Ovary (tissue), 9 donors: Measurements from ENCODE around the gene ZNF236. TPM values are rescaled to one million over a fixed set of nuclear protein-coding genes. Genes with fewer than 3 reads are reported as not detected.
A peak's percentile ranks its signal among the peaks of the same experiment; 100 is the strongest.

ENCODE experiments used
- DNase-seq, 5 donors: peaks; one replicate each; pipeline ENCODE4 v3.0.0-alpha.2; 2019 to 2020
- H3K27ac ChIP-seq, 2 donors: fragments of 200-600 bp; one replicate each; pipeline versions ENCODE4 v1.5.1 to v1.8.0; 2019 to 2022
- H3K27me3 ChIP-seq: fragments of 200-600 bp; one replicate; pipeline ENCODE4 v1.8.0; 2022
- H3K36me3 ChIP-seq: fragments of 200-600 bp; sonication (generic); one replicate; pipeline ENCODE4 v1.5.1; 2019
- H3K4me1 ChIP-seq: one replicate; pipeline ENCODE4 v1.8.1; 2013; ENCODE audit warnings: mild to moderate bottlenecking, moderate library complexity; ENCODE audit not compliant: insufficient read depth
- H3K4me3 ChIP-seq: fragments of 200-600 bp; sonication (generic); one replicate; pipeline ENCODE4 v1.5.1; 2017
- H3K9me3 ChIP-seq, 2 donors: fragments of 200-600 bp in 1 of 2; sonication (generic) in 1 of 2; one replicate each; pipeline versions ENCODE4 v1.5.1 to v1.8.1; 2013 to 2019; ENCODE audit warnings: mild to moderate bottlenecking in 1 of 2, moderate library complexity in 1 of 2
- EP300 ChIP-seq: sonication (generic); formaldehyde crosslinking; IDR thresholded peaks from one replicate; pipeline ENCODE4 v1.6.1; 2017; ENCODE audit warnings: antibody characterized with exemption
- POLR2A ChIP-seq: fragments of 450-650 bp; IDR thresholded peaks from one replicate; pipeline ENCODE4 v1.6.1; 2017; ENCODE audit warnings: antibody characterized with exemption, mild to moderate bottlenecking, moderate library complexity
- WGBS, 3 donors: extraction: QIAGEN DNeasy Blood & Tissue Kit in 1 of 3; methylation state at CpG; one replicate each; pipeline versions ENCODE4 v1.1.5 to v1.1.7; 2013 to 2017; 5-methylcytosine and 5-hydroxymethylcytosine counted together
- intact Hi-C, 4 donors: fragments of 100-400 bp; cut with DNase I; formaldehyde crosslinking; loops; one replicate each; pipeline versions ENCODE4 v1.11.0 to v1.15.1; 2022 to 2023
- polyA plus RNA-seq, 2 donors: library from polyadenylated mRNA; stranded (reverse); fragments of 200-250 nt in 1 of 2; fragments of 350-450 nt in 1 of 2; fragmentation: Illumina TruSeq in 1 of 2; extraction: RNeasy Lipid Tissue Mini Kit (QIAGEN cat#74804) in 1 of 2; gene quantifications; one replicate each; pipeline ENCODE4 v1.2.3, GENCODE V29; 2013 to 2014
- total RNA-seq, 7 donors: library from RNA; depleted of rRNA in 2 of 7; stranded (reverse); fragments of >200 nt in 2 of 7; fragmentation: NEBNext Ultra II Directional in 3 of 7; extraction: Animal tissue kit (Norgen Biotek cat#: 25700) in 3 of 7; gene quantifications; one replicate each; pipeline versions ENCODE4 v1.1.0 to v1.2.4, GENCODE V29; 2016 to 2023
- TF ChIP-seq, protein P1 (sequence below), 3 donors: fragments of 450-650 bp in 2 of 3; fragments of 200-600 bp in 1 of 3; IDR thresholded peaks; one replicate each; pipeline versions ENCODE4 v1.5.1 to v1.8.0; 2016 to 2022; ENCODE audit warnings: antibody characterized with exemption in 3 of 3, mild to moderate bottlenecking in 1 of 3
- donor health status: DM: no; HTN: no; CAD: no; lungs with moderate emphysema.
- donor health status: DM: no; HTN: no; CAD: no.
- donor health status: Bipolar disorder and iron deficiency.
- donor health status: DM: yes; HTN: yes; CAD: no.
- donor health status: DM: no; HTN: no; CAD: no.
- donor health status: DM: yes; HTN: yes; CAD: no.

The ZNF236 gene
- total and polyA plus RNA-seq, 9 donors = 3.9 to 30.3 (median 24.1) TPM

DNA sequence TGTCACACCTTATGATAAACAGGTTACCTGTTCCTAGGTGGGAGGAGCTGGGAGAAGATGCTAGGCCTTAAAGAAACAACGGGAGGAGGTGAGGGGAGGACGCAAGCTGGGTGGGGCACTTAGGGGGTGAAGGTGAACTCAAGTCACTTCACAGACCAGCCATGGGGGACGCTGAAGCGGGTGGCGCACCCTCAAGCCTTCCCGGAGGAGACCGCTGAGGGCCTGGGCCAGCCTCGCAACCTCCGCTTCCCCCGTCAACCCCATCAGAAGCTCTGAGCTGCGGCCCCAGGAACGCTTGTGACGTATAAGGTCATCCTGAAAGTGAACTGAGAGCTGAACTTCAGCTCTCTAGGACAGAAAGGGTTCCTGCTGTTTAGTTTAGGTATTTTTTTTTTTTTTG lies 176.7 kb downstream of the ZNF236 start:
- no peak overlapping the region for H3K27ac ChIP-seq
- 86 to 88% (median 88%) methylated on average over 13 of the region's 13 CpGs for WGBS, 3 donors
- TF ChIP-seq, protein P1, sequence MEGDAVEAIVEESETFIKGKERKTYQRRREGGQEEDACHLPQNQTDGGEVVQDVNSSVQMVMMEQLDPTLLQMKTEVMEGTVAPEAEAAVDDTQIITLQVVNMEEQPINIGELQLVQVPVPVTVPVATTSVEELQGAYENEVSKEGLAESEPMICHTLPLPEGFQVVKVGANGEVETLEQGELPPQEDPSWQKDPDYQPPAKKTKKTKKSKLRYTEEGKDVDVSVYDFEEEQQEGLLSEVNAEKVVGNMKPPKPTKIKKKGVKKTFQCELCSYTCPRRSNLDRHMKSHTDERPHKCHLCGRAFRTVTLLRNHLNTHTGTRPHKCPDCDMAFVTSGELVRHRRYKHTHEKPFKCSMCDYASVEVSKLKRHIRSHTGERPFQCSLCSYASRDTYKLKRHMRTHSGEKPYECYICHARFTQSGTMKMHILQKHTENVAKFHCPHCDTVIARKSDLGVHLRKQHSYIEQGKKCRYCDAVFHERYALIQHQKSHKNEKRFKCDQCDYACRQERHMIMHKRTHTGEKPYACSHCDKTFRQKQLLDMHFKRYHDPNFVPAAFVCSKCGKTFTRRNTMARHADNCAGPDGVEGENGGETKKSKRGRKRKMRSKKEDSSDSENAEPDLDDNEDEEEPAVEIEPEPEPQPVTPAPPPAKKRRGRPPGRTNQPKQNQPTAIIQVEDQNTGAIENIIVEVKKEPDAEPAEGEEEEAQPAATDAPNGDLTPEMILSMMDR (IDR thresholded peaks at IDR 0.05) = no peak
- no peak for TF ChIP-seq EP300
- TF ChIP-seq POLR2A = no peak
- no peaks in the 10 kb centered on the region for H3K36me3 ChIP-seq
- DNase-seq = peak in 1 of 5 donors; percentile 23
- H3K27me3 ChIP-seq = no peaks in the 10 kb centered on the region
- no peaks in the 10 kb centered on the region for H3K4me1 ChIP-seq
- intact Hi-C loops = loop anchor here in 1 of 4 donors (5.0 kb wide), 2 partner anchors 58 to 213 kb away; no protein-coding TSS in a partner anchor
- no peak overlapping the region for H3K4me3 ChIP-seq
- no peaks in the 10 kb centered on the region for H3K9me3 ChIP-seq

DNA sequence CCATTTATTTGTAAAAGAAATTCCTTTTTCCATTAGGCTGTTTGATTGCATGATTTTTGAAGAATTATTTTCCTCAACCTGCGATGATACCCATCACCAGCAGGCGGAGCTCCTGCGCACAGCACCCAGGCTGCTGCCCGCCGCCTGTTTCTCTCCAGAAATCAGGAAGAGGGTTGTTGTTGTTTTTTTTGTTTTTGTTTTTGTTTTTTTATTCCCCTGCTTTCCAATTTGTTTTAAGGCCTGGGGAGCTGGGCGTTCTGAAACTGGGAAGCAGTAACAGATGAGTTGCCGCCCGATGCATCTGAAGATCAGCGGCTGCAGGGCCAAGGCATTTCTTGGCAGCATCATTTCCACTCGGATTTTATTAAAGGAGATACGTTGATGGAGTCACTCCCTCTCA lies 178.2 kb downstream of the ZNF236 start:
- Histone ChIP-seq H3K27ac (no peak overlapping the region), H3K27me3 (no peaks in the 10 kb centered on the region), H3K4me3 (no peak overlapping the region), H3K4me1 (no peaks in the 10 kb centered on the region), H3K9me3 (no peaks in the 10 kb centered on the region), H3K36me3 (no peaks in the 10 kb centered on the region)
- WGBS, 3 donors = 2 to 4% (median 2%) methylated on average over 11 of the region's 11 CpGs
- intact Hi-C loops = loop anchor here in 3 of 4 donors (2.0 to 10.0 kb wide), 5 partner anchors 54 to 214 kb away; partner anchors contain the start of gene MBP (in 1 of the 3)
- no peak for TF ChIP-seq POLR2A
- TF ChIP-seq, protein P1 (IDR thresholded peaks at IDR 0.05) = peak; percentile 82 to 97 (median 88)
- TF ChIP-seq EP300 = no peak
- peak; percentile 34 to 74 (median 65) for DNase-seq

DNA sequence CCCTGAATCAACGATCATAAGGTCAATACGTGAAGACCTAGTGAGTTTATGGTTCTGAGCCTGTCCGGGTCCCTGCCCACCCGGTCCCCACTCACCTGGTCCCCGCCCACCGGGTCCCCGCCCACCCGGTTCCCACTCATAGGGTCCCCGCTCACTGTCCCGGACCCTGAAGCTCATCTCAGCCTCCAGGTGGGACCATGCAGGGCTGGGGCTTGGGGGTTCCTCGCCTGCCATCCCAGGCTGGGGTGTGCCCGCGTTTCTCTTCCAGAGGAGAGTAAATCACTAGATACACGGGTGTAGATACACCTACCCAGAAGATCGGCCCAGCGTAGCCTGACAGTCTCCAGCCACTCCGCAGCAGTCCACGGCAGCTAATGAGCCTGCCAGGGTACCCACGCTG lies 178.7 kb downstream of the ZNF236 start:
- H3K9me3 ChIP-seq = no peaks in the 10 kb centered on the region
- H3K27me3 ChIP-seq = no peaks in the 10 kb centered on the region
- H3K36me3 ChIP-seq = no peaks in the 10 kb centered on the region
- 74 to 80% (median 76%) methylated on average over 19 of the region's 19 CpGs for WGBS, 3 donors
- intact Hi-C loops = loop anchor here in 3 of 4 donors (2.0 to 10.0 kb wide), 5 partner anchors 54 to 214 kb away; partner anchors contain the start of gene MBP (in 1 of the 3)
- peak in 1 of 5 donors; percentile 36 for DNase-seq
- TF ChIP-seq, protein P1 (IDR thresholded peaks at IDR 0.05) = no peak
- TF ChIP-seq POLR2A = no peak
- H3K4me1 ChIP-seq = no peaks in the 10 kb centered on the region
- H3K27ac ChIP-seq = no peak overlapping the region
- no peak overlapping the region for H3K4me3 ChIP-seq

DNA sequence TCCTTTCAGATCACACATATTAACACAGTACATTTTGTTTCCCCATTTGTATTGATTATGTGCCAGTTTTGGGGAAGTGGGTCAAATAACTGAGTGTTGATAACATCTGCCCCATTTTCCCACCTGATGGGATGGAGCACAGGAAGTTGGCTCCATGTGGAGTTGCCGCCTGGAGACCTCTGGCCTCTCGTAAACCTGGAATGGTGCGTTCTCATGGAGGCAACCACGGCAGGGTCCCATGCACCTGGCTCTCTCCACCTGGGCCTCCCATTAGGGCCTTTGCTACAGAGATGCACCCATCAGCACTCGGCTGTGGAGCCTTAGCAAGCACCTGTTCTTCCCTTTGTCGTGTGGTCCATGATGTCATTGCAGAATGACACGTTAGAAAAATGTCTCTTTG lies 179.6 kb downstream of the ZNF236 start:
- Histone ChIP-seq H3K4me1 (no peaks in the 10 kb centered on the region), H3K27ac (no peak overlapping the region), H3K9me3 (no peaks in the 10 kb centered on the region), H3K27me3 (no peaks in the 10 kb centered on the region), H3K36me3 (no peaks in the 10 kb centered on the region), H3K4me3 (no peak overlapping the region)
- intact Hi-C loops = loop anchor here in 3 of 4 donors (2.0 to 10.0 kb wide), 5 partner anchors 53 to 213 kb away; partner anchors contain the start of gene MBP (in 1 of the 3)
- TF ChIP-seq, protein P1 (IDR thresholded peaks at IDR 0.05) = no peak
- TF ChIP-seq POLR2A (no peak), EP300 (no peak)
- WGBS, 3 donors = 90 to 96% (median 92%) methylated on average over 7 of the region's 7 CpGs
- no peak for DNase-seq
